ENCODE results near the gene JAM3. TPM values are rescaled to one million over a fixed set of nuclear protein-coding genes. Genes with fewer than 3 reads are reported as not detected.

Gene JAM3
- polyA plus RNA-seq, 1 donor from 2014 or later, result 46.1 TPM

DNA sequence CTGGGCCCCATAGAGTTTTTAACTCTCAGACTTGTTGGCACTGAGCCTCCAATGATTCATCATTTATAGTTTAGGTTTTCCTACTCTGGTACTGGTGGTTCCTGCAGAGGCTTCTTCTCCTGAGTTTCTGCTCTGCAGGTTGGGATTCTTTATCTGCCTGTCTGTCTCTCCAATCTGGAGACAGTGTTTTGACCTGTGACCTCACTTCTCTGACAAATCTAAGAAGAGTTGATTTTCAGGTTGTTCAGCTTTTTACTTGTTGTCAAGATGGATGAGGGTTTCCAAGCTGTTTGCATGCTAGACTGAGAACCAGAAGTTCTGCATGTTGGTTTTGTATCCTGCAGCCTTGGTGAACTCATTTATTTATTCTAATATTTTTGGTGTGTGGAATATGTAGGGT lies 63.9 kb downstream of the JAM3 start:
- Histone ChIP-seq H3K79me2 (replicated peaks; ENCODE audit: insufficient read depth, low read length) (peaks cover 30% of the 10 kb centered on the region), H3F3A (ENCODE audit: insufficient read depth, low read length, poor library complexity, severe bottlenecking) (no peaks in the 10 kb centered on the region), H3K27me3 (ENCODE audit: insufficient read depth, low read depth, low read length) (no peaks in the 10 kb centered on the region), H3K9me3 (ENCODE audit: low read length) (peaks cover 16% of the 10 kb centered on the region), H4K20me1 (ENCODE audit: insufficient read depth) (no peaks in the 10 kb centered on the region), H3K4me3 (ENCODE audit: low read length) (no peak overlapping the region), H3K27ac (ENCODE audit: low read length) (no peak overlapping the region), H3K4me2 (ENCODE audit: low read length) (no peak overlapping the region), H3K9me2 (ENCODE audit: insufficient read depth, low read length) (no peaks in the 10 kb centered on the region), H3K9ac (ENCODE audit: low read length) (no peak overlapping the region), H3K36me3 (ENCODE audit: insufficient read depth, low read length) (peaks cover 4% of the 10 kb centered on the region), H2AFZ (ENCODE audit: low read depth, low read length) (no peak overlapping the region)
- TF ChIP-seq TAF1 (IDR thresholded peaks at IDR 0.05; ENCODE audit: low read depth) (no peak), MXI1 (conservative IDR thresholded peaks at IDR 0.05; ENCODE audit: poor library complexity, severe bottlenecking) (no peak), EZH2 (IDR thresholded peaks at IDR 0.05; ENCODE audit: borderline replicate concordance, insufficient read depth, low read length, poor library complexity, severe bottlenecking) (no peak), RAD21 (conservative IDR thresholded peaks at IDR 0.05) (no peak), POLR2AphosphoS5 (IDR thresholded peaks at IDR 0.05) (no peak), SMC3 (conservative IDR thresholded peaks at IDR 0.05; ENCODE audit: poor library complexity) (no peak), EP300 (conservative IDR thresholded peaks at IDR 0.05; ENCODE audit: poor library complexity, severe bottlenecking) (no peak)
- TF ChIP-seq, protein P1, sequence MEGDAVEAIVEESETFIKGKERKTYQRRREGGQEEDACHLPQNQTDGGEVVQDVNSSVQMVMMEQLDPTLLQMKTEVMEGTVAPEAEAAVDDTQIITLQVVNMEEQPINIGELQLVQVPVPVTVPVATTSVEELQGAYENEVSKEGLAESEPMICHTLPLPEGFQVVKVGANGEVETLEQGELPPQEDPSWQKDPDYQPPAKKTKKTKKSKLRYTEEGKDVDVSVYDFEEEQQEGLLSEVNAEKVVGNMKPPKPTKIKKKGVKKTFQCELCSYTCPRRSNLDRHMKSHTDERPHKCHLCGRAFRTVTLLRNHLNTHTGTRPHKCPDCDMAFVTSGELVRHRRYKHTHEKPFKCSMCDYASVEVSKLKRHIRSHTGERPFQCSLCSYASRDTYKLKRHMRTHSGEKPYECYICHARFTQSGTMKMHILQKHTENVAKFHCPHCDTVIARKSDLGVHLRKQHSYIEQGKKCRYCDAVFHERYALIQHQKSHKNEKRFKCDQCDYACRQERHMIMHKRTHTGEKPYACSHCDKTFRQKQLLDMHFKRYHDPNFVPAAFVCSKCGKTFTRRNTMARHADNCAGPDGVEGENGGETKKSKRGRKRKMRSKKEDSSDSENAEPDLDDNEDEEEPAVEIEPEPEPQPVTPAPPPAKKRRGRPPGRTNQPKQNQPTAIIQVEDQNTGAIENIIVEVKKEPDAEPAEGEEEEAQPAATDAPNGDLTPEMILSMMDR (IDR thresholded peaks at IDR 0.05; ENCODE audit: poor library complexity, severe bottlenecking), result no peak
- TF ChIP-seq, protein P2, sequence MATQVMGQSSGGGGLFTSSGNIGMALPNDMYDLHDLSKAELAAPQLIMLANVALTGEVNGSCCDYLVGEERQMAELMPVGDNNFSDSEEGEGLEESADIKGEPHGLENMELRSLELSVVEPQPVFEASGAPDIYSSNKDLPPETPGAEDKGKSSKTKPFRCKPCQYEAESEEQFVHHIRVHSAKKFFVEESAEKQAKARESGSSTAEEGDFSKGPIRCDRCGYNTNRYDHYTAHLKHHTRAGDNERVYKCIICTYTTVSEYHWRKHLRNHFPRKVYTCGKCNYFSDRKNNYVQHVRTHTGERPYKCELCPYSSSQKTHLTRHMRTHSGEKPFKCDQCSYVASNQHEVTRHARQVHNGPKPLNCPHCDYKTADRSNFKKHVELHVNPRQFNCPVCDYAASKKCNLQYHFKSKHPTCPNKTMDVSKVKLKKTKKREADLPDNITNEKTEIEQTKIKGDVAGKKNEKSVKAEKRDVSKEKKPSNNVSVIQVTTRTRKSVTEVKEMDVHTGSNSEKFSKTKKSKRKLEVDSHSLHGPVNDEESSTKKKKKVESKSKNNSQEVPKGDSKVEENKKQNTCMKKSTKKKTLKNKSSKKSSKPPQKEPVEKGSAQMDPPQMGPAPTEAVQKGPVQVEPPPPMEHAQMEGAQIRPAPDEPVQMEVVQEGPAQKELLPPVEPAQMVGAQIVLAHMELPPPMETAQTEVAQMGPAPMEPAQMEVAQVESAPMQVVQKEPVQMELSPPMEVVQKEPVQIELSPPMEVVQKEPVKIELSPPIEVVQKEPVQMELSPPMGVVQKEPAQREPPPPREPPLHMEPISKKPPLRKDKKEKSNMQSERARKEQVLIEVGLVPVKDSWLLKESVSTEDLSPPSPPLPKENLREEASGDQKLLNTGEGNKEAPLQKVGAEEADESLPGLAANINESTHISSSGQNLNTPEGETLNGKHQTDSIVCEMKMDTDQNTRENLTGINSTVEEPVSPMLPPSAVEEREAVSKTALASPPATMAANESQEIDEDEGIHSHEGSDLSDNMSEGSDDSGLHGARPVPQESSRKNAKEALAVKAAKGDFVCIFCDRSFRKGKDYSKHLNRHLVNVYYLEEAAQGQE (IDR thresholded peaks at IDR 0.05; ENCODE audit: borderline replicate concordance), result no peak

DNA sequence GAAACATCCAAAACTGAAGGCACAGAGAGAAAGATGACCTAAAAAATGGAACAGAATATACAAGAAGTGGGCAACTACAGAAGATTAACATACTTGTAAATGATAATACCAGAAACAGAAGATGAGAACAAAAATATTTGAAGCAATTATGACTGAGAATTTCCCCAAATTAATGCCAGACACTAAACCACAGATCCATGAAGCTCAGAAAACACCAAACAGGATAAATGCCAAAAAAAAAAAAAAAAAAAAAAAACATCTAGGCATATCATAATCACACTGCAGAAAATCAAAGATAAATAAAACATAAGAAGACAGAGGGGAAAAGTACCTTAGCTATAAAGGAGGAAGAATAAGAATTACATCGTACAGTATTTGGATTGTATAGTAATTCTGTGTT lies 65.3 kb downstream of the JAM3 start:
- H3K27me3 ChIP-seq (ENCODE audit: insufficient read depth, low read depth, low read length), result no peaks in the 10 kb centered on the region
- H3K9me2 ChIP-seq (ENCODE audit: insufficient read depth, low read length), result no peaks in the 10 kb centered on the region
- peaks cover 4% of the 10 kb centered on the region for H3K36me3 ChIP-seq (ENCODE audit: insufficient read depth, low read length)
- peaks cover 24% of the 10 kb centered on the region for H3K79me2 ChIP-seq (replicated peaks; ENCODE audit: insufficient read depth, low read length)
- no peak overlapping the region for H3K4me3 ChIP-seq (ENCODE audit: low read length)
- no peaks in the 10 kb centered on the region for H3F3A ChIP-seq (ENCODE audit: insufficient read depth, low read length, poor library complexity, severe bottlenecking)
- H4K20me1 ChIP-seq (ENCODE audit: insufficient read depth), result no peaks in the 10 kb centered on the region
- H3K27ac ChIP-seq (ENCODE audit: low read length), result no peak overlapping the region
- no peak for TF ChIP-seq RAD21 (conservative IDR thresholded peaks at IDR 0.05)
- TF ChIP-seq POLR2AphosphoS5 (IDR thresholded peaks at IDR 0.05), result no peak
- no peak for TF ChIP-seq EZH2 (IDR thresholded peaks at IDR 0.05; ENCODE audit: borderline replicate concordance, insufficient read depth, low read length, poor library complexity, severe bottlenecking)
- no peak for TF ChIP-seq EP300 (conservative IDR thresholded peaks at IDR 0.05; ENCODE audit: poor library complexity, severe bottlenecking)
- no peak for TF ChIP-seq MXI1 (conservative IDR thresholded peaks at IDR 0.05; ENCODE audit: poor library complexity, severe bottlenecking)
- TF ChIP-seq, protein P1 (IDR thresholded peaks at IDR 0.05; ENCODE audit: poor library complexity, severe bottlenecking), result no peak
- TF ChIP-seq, protein P2 (IDR thresholded peaks at IDR 0.05; ENCODE audit: borderline replicate concordance), result no peak
- no peak for TF ChIP-seq TAF1 (IDR thresholded peaks at IDR 0.05; ENCODE audit: low read depth)
- no peak for TF ChIP-seq SMC3 (conservative IDR thresholded peaks at IDR 0.05; ENCODE audit: poor library complexity)
- H2AFZ ChIP-seq (ENCODE audit: low read depth, low read length), result no peak overlapping the region
- no peak overlapping the region for H3K9ac ChIP-seq (ENCODE audit: low read length)
- peaks cover 16% of the 10 kb centered on the region for H3K9me3 ChIP-seq (ENCODE audit: low read length)
- H3K4me2 ChIP-seq (ENCODE audit: low read length), result no peak overlapping the region
